CD4-positive, alpha-beta T cell (primary cell): ENCODE data around the gene ZNF835. TPM values are rescaled to one million over a fixed set of nuclear protein-coding genes. Genes with fewer than 3 reads are reported as not detected.

Source experiments
- ATAC-seq: fragments of 200-7000 bp; cut with Tn5 transposase; one replicate; pipeline ENCODE4 v1.10.0; 2022; ENCODE audit warnings: mild to moderate bottlenecking; ENCODE audit not compliant: poor library complexity
- CTCF ChIA-PET: fragments of 350-600 bp; sonication (Branson Sonifier 250); formaldehyde crosslinking; loops from one replicate; lab custom pipeline; 2021; ENCODE audit warnings: antibody characterized with exemption, inconsistent platforms; lab: Charles Lee
- POLR2A ChIA-PET: fragments of 350-600 bp; sonication (Branson Sonifier 250); formaldehyde crosslinking; loops from one replicate; lab custom pipeline; 2021; ENCODE audit warnings: antibody characterized with exemption, inconsistent platforms; lab: Charles Lee
- DNase-seq, 14 experiments: peaks; one replicate each; pipeline ENCODE4 v3.0.0-alpha.2; 2013 to 2020; ENCODE audit warnings: mixed read lengths in 2 of 14
- H3K27ac ChIP-seq, 2 donors: one replicate each; pipeline versions ENCODE4 v1.5.1 to v1.7.0; 2013; ENCODE audit warnings: low read length in 2 of 2, low read depth in 1 of 2, mild to moderate bottlenecking in 1 of 2
- H3K27me3 ChIP-seq, 2 experiments: 1 replicate in 1 of 2; 2 replicates in 1 of 2; pipeline versions ENCODE4 v1.6.1 to v1.7.0; 2013; ENCODE audit warnings: low read length in 2 of 2, control low read depth in 1 of 2, mild to moderate bottlenecking in 1 of 2, moderate library complexity in 1 of 2; ENCODE audit not compliant: insufficient read depth in 2 of 2, control insufficient read depth in 1 of 2
- H3K36me3 ChIP-seq: one replicate; pipeline ENCODE4 v1.6.1; 2013; ENCODE audit warnings: low read length, control low read depth; ENCODE audit not compliant: insufficient read depth
- H3K4me1 ChIP-seq: one replicate; pipeline ENCODE4 v1.6.1; 2013; ENCODE audit warnings: low read length, control low read depth; ENCODE audit not compliant: insufficient read depth
- H3K4me3 ChIP-seq: one replicate; pipeline ENCODE4 v1.5.1; 2013; ENCODE audit warnings: mild to moderate bottlenecking, low read length, moderate library complexity
- H3K9me3 ChIP-seq, 2 experiments: 1 replicate in 1 of 2; 2 replicates in 1 of 2; pipeline versions ENCODE4 v1.6.1 to v1.7.0; 2013; ENCODE audit warnings: low read length in 2 of 2, mild to moderate bottlenecking in 2 of 2, control low read depth in 1 of 2, moderate library complexity in 1 of 2; ENCODE audit not compliant: control insufficient read depth in 1 of 2, insufficient read depth in 1 of 2
- H3K27ac Mint-ChIP-seq: one replicate; pipeline ENCODE4 v1.8.0; 2020; ENCODE audit warnings: mixed read lengths
- H3K27me3 Mint-ChIP-seq: one replicate; pipeline ENCODE4 v1.8.0; 2021; ENCODE audit warnings: mixed read lengths
- H3K36me3 Mint-ChIP-seq: one replicate; pipeline ENCODE4 v1.8.0; 2021; ENCODE audit warnings: low read depth, mixed read lengths
- H3K4me1 Mint-ChIP-seq: one replicate; pipeline ENCODE4 v1.8.0; 2021; ENCODE audit warnings: low read depth, mixed read lengths
- H3K4me3 Mint-ChIP-seq: one replicate; pipeline ENCODE4 v1.8.0; 2020; ENCODE audit warnings: mild to moderate bottlenecking, mixed read lengths
- H3K9me3 Mint-ChIP-seq: one replicate; pipeline ENCODE4 v1.8.0; 2020; ENCODE audit warnings: mixed read lengths
- intact Hi-C, 2 experiments: fragments of 100-400 bp; cut with DNase I in 1 of 2; cut with micrococcal nuclease in 1 of 2; formaldehyde crosslinking; loops; one replicate each; pipeline versions ENCODE4 v1.15.1 to v1.9.0; 2023 to 2025; cut with DNase I, micrococcal nuclease
- total RNA-seq, 174 experiments: library from RNA in 2 of 174; stranded (reverse) in 2 of 174; gene quantifications; one replicate each; pipeline ENCODE4 v1.2.3 and lab custom pipeline; 2021 to 2026
- TF ChIP-seq, protein P1 (sequence below): fragments of 200-600 bp; IDR thresholded peaks from one replicate; pipeline ENCODE4 v1.8.0; 2022; ENCODE audit warnings: antibody characterized with exemption, mild to moderate bottlenecking

ZNF835 gene
- total RNA-seq, 2 experiments from 2014 or later: 0.82 to 1.1 TPM

DNA sequence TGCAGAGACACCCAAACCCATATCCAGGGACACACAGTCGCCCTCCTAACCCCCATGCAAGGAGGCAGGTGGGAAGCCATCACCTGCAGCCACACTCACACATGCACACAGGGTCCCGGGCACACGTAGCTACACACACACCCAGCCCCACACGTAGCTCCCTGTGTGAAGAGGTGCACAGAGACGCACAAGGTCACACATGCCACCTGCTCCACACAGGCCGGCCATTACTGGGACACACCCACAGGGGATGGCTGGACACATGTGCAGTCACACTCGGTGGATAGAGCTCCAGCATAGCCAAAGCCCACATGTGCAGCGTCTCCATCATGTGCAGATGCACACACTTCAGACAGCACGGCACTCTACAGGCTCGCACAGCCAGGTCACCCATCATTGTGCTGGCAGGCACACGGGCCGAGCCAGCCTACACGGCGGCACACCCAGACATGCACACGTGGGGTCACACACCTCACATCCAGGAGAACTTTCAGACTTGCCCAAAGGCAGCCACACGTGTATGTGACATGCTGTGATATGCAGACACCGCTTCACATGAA is 1.1 kb downstream of the ZNF835 start:
- peaks cover 8 to 69% of the 10 kb centered on the region in 2 experiments for H3K9me3 ChIP-seq
- Mint-ChIP-seq H3K36me3 (peaks cover 25% of the 10 kb centered on the region), H3K27me3 (no peaks in the 10 kb centered on the region), H3K4me3 (peak overlapping the region; percentile 87), H3K27ac (no peak overlapping the region), H3K4me1 (peaks cover 14% of the 10 kb centered on the region), H3K9me3 (peaks cover 3% of the 10 kb centered on the region)
- peak overlapping the region; percentile 50 for H3K4me3 ChIP-seq
- CTCF ChIA-PET: no interaction called here
- intact Hi-C loops: loop anchor here (2.0 to 10.0 kb wide), 4 partner anchors 78 to 1704 kb away; partner anchors contain the start of genes ZNF582 (in 2 of the 2) and ZSCAN5A (in 1 of the 2)
- no peaks in the 10 kb centered on the region for H3K27me3 ChIP-seq
- TF ChIP-seq, protein P1, sequence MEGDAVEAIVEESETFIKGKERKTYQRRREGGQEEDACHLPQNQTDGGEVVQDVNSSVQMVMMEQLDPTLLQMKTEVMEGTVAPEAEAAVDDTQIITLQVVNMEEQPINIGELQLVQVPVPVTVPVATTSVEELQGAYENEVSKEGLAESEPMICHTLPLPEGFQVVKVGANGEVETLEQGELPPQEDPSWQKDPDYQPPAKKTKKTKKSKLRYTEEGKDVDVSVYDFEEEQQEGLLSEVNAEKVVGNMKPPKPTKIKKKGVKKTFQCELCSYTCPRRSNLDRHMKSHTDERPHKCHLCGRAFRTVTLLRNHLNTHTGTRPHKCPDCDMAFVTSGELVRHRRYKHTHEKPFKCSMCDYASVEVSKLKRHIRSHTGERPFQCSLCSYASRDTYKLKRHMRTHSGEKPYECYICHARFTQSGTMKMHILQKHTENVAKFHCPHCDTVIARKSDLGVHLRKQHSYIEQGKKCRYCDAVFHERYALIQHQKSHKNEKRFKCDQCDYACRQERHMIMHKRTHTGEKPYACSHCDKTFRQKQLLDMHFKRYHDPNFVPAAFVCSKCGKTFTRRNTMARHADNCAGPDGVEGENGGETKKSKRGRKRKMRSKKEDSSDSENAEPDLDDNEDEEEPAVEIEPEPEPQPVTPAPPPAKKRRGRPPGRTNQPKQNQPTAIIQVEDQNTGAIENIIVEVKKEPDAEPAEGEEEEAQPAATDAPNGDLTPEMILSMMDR: no peak
- no peak for DNase-seq
- no peaks in the 10 kb centered on the region for H3K36me3 ChIP-seq
- no peak overlapping the region for H3K27ac ChIP-seq
- ATAC-seq: no peak
- peaks cover 15% of the 10 kb centered on the region for H3K4me1 ChIP-seq
- POLR2A ChIA-PET: interaction anchor here (0.5 kb wide), 1 partner anchor 1247 kb away, joined by 3 read pairs; no protein-coding TSS in a partner anchor

DNA sequence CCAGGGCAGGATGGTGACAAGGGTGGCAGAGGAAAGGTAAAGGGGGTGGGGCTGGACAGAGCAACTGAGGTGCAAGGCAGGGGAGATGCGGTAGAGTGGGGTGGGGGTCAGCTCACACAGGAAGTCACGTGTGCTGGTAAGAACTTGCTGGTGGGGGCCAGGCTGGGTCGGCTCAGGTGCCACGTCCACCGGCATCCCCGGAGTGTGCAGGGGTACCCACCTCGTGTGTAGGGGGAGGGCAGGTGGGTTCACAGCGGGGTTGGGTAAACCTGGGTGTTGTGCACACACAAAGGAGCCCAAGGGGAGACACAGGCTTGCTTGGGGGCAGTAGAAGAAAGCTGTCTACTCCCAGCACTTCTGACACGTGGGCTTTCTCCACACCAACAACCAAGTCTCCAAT is 2.9 kb downstream of the ZNF835 start:
- intact Hi-C loops: no loop called here
- Histone ChIP-seq H3K36me3 (no peaks in the 10 kb centered on the region), H3K4me3 (no peak overlapping the region), H3K27ac (no peak overlapping the region), H3K4me1 (peaks cover 15% of the 10 kb centered on the region), H3K9me3 (peaks cover 10 to 82% of the 10 kb centered on the region in 2 experiments), H3K27me3 (no peaks in the 10 kb centered on the region)
- Mint-ChIP-seq H3K4me1 (peaks cover 14% of the 10 kb centered on the region), H3K27me3 (no peaks in the 10 kb centered on the region), H3K9me3 (peaks cover 3% of the 10 kb centered on the region), H3K36me3 (peaks cover 34% of the 10 kb centered on the region), H3K4me3 (no peak overlapping the region), H3K27ac (no peak overlapping the region)
- ATAC-seq: no peak
- no peak for DNase-seq
- POLR2A ChIA-PET: no interaction called here
- TF ChIP-seq, protein P1: no peak
- CTCF ChIA-PET: no interaction called here

DNA sequence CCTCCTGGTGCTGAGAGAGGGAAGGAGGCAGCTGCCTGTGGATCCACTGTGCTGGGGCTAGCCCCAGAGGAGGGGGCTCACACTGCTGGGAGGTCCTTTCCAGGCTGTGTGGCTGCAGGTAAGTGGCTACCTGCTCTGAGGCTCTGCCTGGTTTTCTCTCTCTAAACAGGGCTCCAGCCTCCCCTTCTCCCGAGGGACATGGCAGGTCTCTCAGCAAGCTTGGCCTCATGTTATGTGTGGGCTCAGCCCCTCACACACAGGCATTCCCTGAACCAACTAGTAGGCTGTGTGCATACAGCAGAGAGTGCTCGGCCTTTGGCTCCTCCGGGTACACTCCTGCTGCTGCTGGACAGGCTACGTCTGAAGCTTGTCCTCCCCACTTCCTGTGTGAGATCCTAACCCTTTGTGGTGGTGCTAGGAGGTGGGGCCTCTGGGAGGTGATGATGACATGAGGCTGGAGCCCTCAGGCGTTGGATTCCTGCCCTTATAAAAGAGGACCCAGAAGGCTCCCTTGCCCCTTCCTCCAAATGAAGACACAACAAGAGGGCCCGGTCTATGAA is 4.2 kb downstream of the ZNF835 start:
- Mint-ChIP-seq H3K9me3 (peaks cover 3% of the 10 kb centered on the region), H3K36me3 (peaks cover 41% of the 10 kb centered on the region), H3K4me1 (peaks cover 14% of the 10 kb centered on the region), H3K27ac (no peak overlapping the region), H3K4me3 (no peak overlapping the region), H3K27me3 (no peaks in the 10 kb centered on the region)
- peaks cover 19 to 91% of the 10 kb centered on the region in 2 experiments for H3K9me3 ChIP-seq
- no peak for ATAC-seq
- no peak overlapping the region for H3K27ac ChIP-seq
- ChIA-PET POLR2A (no interaction called here), CTCF (no interaction called here)
- no peaks in the 10 kb centered on the region for H3K27me3 ChIP-seq
- peaks cover 15% of the 10 kb centered on the region for H3K4me1 ChIP-seq
- TF ChIP-seq, protein P1: no peak
- no peaks in the 10 kb centered on the region for H3K36me3 ChIP-seq
- no peak for DNase-seq
- H3K4me3 ChIP-seq: no peak overlapping the region
- intact Hi-C loops: no loop called here
